OCI-M2 (cell line): ENCODE results near the gene IL1B.

Experiments used
- DNase-seq: peaks from one replicate; lab custom pipeline; 2025; ENCODE audit not compliant: unreplicated experiment; lab: John Stamatoyannopoulos, UW

IL1B gene

GRCh38 chr2:112811276-112811831 lies 25.2 kb downstream of the IL1B start:
- DNase-seq = no peak

- DNase-seq = no peak
Observed at GRCh38 chr2:112809112-112809511, 27.5 kb downstream of the IL1B start.

- no peak for DNase-seq
Observed at GRCh38 chr2:112807233-112807807, 29.3 kb downstream of the IL1B start.

- no peak for DNase-seq
Observed at GRCh38 chr2:112805542-112805941, 31.0 kb downstream of the IL1B start.

- DNase-seq = no peak
Observed at GRCh38 chr2:112803691-112804521, 32.7 kb downstream of the IL1B start.

- no peak for DNase-seq
Observed at GRCh38 chr2:112800881-112801583, 35.5 kb downstream of the IL1B start.

GRCh38 chr2:112798979-112799975 lies 37.3 kb downstream of the IL1B start:
- DNase-seq = no peak

GRCh38 chr2:112796486-112796885 lies 40.1 kb downstream of the IL1B start:
- DNase-seq = no peak

- no peak for DNase-seq
Observed at GRCh38 chr2:112795774-112796173, 40.8 kb downstream of the IL1B start.

GRCh38 chr2:112794841-112795240 lies 41.7 kb downstream of the IL1B start:
- DNase-seq = no peak

GRCh38 chr2:112794131-112794733 lies 42.3 kb downstream of the IL1B start:
- no peak for DNase-seq

- DNase-seq = no peak
Observed at GRCh38 chr2:112793449-112793978, 43.1 kb downstream of the IL1B start.

- DNase-seq = no peak
Observed at GRCh38 chr2:112792419-112792818, 44.2 kb downstream of the IL1B start.

- no peak for DNase-seq
Observed at GRCh38 chr2:112791693-112792230, 44.8 kb downstream of the IL1B start.

- DNase-seq = no peak
Observed at GRCh38 chr2:112791019-112791418, 45.6 kb downstream of the IL1B start.

GRCh38 chr2:112790305-112790704 lies 46.3 kb downstream of the IL1B start:
- DNase-seq = no peak

GRCh38 chr2:112789186-112789585 lies 47.4 kb downstream of the IL1B start:
- no peak for DNase-seq

- no peak for DNase-seq
Observed at GRCh38 chr2:112788653-112789052, 47.9 kb downstream of the IL1B start.

- DNase-seq = no peak
Observed at GRCh38 chr2:112787729-112788393, 48.7 kb downstream of the IL1B start.
